ENCODE measurements around the gene MVP.
"Not testable (repeated sequence)": the region's sequence is repeated elsewhere in the genome, so short reads cannot be mapped to it uniquely, and the experiment has no call there.

Gene MVP

GRCh38 chr16:29784157-29784556 is 36.1 kb upstream of the MVP start:
- no peak for DNase-seq (ENCODE audit: low spot score)
- in situ Hi-C loops (cut with MboI; ENCODE audit: low sequenced_read_pairs, unreplicated experiment) = no loop called here
- no peak for TF ChIP-seq CTCF (IDR thresholded peaks at IDR 0.05; ENCODE audit: borderline replicate concordance, control extremely low read depth, extremely low read depth, insufficient read depth, missing control alignments)

- TF ChIP-seq CTCF (IDR thresholded peaks at IDR 0.05; ENCODE audit: borderline replicate concordance, control extremely low read depth, extremely low read depth, insufficient read depth, missing control alignments) = peak; percentile 78
- in situ Hi-C loops (cut with MboI; ENCODE audit: low sequenced_read_pairs, unreplicated experiment) = no loop called here
- DNase-seq (ENCODE audit: low spot score) = peak; percentile 85
Observed at GRCh38 chr16:29784901-29785500, 35.3 kb upstream of the MVP start.

GRCh38 chr16:29787155-29787554 is 33.1 kb upstream of the MVP start:
- in situ Hi-C loops (cut with MboI; ENCODE audit: low sequenced_read_pairs, unreplicated experiment); DNase-seq (ENCODE audit: low spot score): not testable (repeated sequence)

GRCh38 chr16:29789775-29790182 is 30.5 kb upstream of the MVP start:
- no peak for TF ChIP-seq CTCF (IDR thresholded peaks at IDR 0.05; ENCODE audit: borderline replicate concordance, control extremely low read depth, extremely low read depth, insufficient read depth, missing control alignments)
- in situ Hi-C loops (cut with MboI; ENCODE audit: low sequenced_read_pairs, unreplicated experiment) = no loop called here
- DNase-seq (ENCODE audit: low spot score) = peak; percentile 54

GRCh38 chr16:29790183-29790948 is 29.9 kb upstream of the MVP start, which contains the start of gene KIF22:
Gene KIF22, plus strand, starts transcription at chr16:29790751. Its CDS starts 9 bp downstream, at chr16:29790760.
- in situ Hi-C loops (cut with MboI; ENCODE audit: low sequenced_read_pairs, unreplicated experiment) = no loop called here
- peak; percentile 100 for DNase-seq (ENCODE audit: low spot score)
- peak; percentile 85 for TF ChIP-seq CTCF (IDR thresholded peaks at IDR 0.05; ENCODE audit: borderline replicate concordance, control extremely low read depth, extremely low read depth, insufficient read depth, missing control alignments)

GRCh38 chr16:29790949-29791844 is 29.1 kb upstream of the MVP start:
- no peak for TF ChIP-seq CTCF (IDR thresholded peaks at IDR 0.05; ENCODE audit: borderline replicate concordance, control extremely low read depth, extremely low read depth, insufficient read depth, missing control alignments)

More at GRCh38 chr16:29790949-29791844, 29.1 kb upstream of the MVP start:
- in situ Hi-C loops (cut with MboI; ENCODE audit: low sequenced_read_pairs, unreplicated experiment) = no loop called here
- no peak for DNase-seq (ENCODE audit: low spot score)

Data from GM13976 (cell line).